KG1 (cell line): ENCODE measurements around the gene UBA6.
"Not testable (repeated sequence)": the region's sequence is repeated elsewhere in the genome, so short reads cannot be mapped to it uniquely, and the experiment has no call there.

Source experiments
- DNase-seq: peaks from one replicate; lab custom pipeline; 2025; lab: John Stamatoyannopoulos, UW

The UBA6 gene

GRCh38 chr4:67660418-67660817 is 40.5 kb downstream of the UBA6 start:
- no peak for DNase-seq

- DNase-seq = no peak
Measured at GRCh38 chr4:67659065-67659464, 41.9 kb downstream of the UBA6 start.

GRCh38 chr4:67658302-67658701 is 42.7 kb downstream of the UBA6 start:
- no peak for DNase-seq

- DNase-seq = no peak
Measured at GRCh38 chr4:67651536-67651935, 49.4 kb downstream of the UBA6 start.

GRCh38 chr4:67638136-67638535 is 62.8 kb downstream of the UBA6 start:
- DNase-seq = peak; percentile 34

- not testable (repeated sequence) for DNase-seq
Measured at GRCh38 chr4:67636978-67637377, 64.0 kb downstream of the UBA6 start.

GRCh38 chr4:67635331-67635730 is 65.6 kb downstream of the UBA6 start:
- DNase-seq = no peak

- no peak for DNase-seq
Measured at GRCh38 chr4:67634741-67635140, 66.2 kb downstream of the UBA6 start.

- DNase-seq = no peak
Measured at GRCh38 chr4:67632492-67632891, 68.5 kb downstream of the UBA6 start.

- no peak for DNase-seq
Measured at GRCh38 chr4:67624939-67625338, 76.0 kb downstream of the UBA6 start.

GRCh38 chr4:67616478-67616877 is 84.5 kb downstream of the UBA6 start:
- no peak for DNase-seq

GRCh38 chr4:67615119-67615518 is 85.8 kb downstream of the UBA6 start:
- no peak for DNase-seq

GRCh38 chr4:67614186-67614585 is 86.8 kb downstream of the UBA6 start:
- no peak for DNase-seq

GRCh38 chr4:67608027-67608426 is 92.9 kb downstream of the UBA6 start:
- no peak for DNase-seq

- no peak for DNase-seq
Measured at GRCh38 chr4:67604749-67605148, 96.2 kb downstream of the UBA6 start.

- no peak for DNase-seq
Measured at GRCh38 chr4:67604029-67604381, 97.0 kb downstream of the UBA6 start.

GRCh38 chr4:67603310-67604028 is 97.5 kb downstream of the UBA6 start:
- no peak for DNase-seq

- DNase-seq = no peak
Measured at GRCh38 chr4:67593741-67594175, 107.2 kb downstream of the UBA6 start.

GRCh38 chr4:67587156-67587555 is 113.8 kb downstream of the UBA6 start:
- no peak for DNase-seq

- DNase-seq = no peak
Measured at GRCh38 chr4:67584496-67584895, 116.5 kb downstream of the UBA6 start.

- DNase-seq = no peak
Measured at GRCh38 chr4:67581913-67582312, 119.0 kb downstream of the UBA6 start.

- no peak for DNase-seq
Measured at GRCh38 chr4:67581208-67581857, 119.6 kb downstream of the UBA6 start.

- no peak for DNase-seq
Measured at GRCh38 chr4:67580577-67580976, 120.4 kb downstream of the UBA6 start.

- no peak for DNase-seq
Measured at GRCh38 chr4:67576538-67576937, 124.4 kb downstream of the UBA6 start.
